OCI-LY7 (cell line): ENCODE results near the gene KCTD10. TPM values are rescaled to one million over a fixed set of nuclear protein-coding genes. Genes with fewer than 3 reads are reported as not detected.

Experiments used
- BruUV-seq: library from RNA; stranded (reverse); fragments of 400-500 nt; replicated peaks from 2 replicates; lab custom pipeline; 2021; lab: Mats Ljungman, UMichigan
- CTCF ChIA-PET: fragments of 300-600 bp; sonication (Branson Sonifier 250); formaldehyde crosslinking; loops from one replicate; lab custom pipeline; 2022; ENCODE audit warnings: antibody characterized with exemption; ENCODE audit not compliant: unreplicated experiment; lab: Charles Lee
- POLR2A ChIA-PET: fragments of 300-600 bp; sonication (Branson Sonifier 250); formaldehyde crosslinking; loops from one replicate; lab custom pipeline; 2022; ENCODE audit warnings: antibody characterized with exemption; lab: Charles Lee
- DNase-seq: peaks from one replicate; pipeline ENCODE4 v3.0.0-alpha.2; 2015; ENCODE audit warnings: low spot score
- H2AFZ ChIP-seq: fragments of 200-600 bp; sonication (generic), shearing (Covaris generic); 2 replicates; pipeline ENCODE4 v1.6.1; 2014; ENCODE audit warnings: mild to moderate bottlenecking, antibody characterized with exemption, low read length, moderate library complexity
- H3K27ac ChIP-seq: fragments of 200-600 bp; sonication (generic); 2 replicates; pipeline ENCODE4 v1.5.1; 2014; ENCODE audit warnings: mixed run types, low read depth, mild to moderate bottlenecking, moderate library complexity, low read length, inconsistent platforms; ENCODE audit not compliant: poor library complexity, severe bottlenecking
- H3K36me3 ChIP-seq: fragments of 200-600 bp; sonication (generic); 2 replicates; pipeline ENCODE4 v1.6.1; 2014; ENCODE audit warnings: mild to moderate bottlenecking, antibody characterized with exemption, low read length, moderate library complexity, mixed read lengths; ENCODE audit not compliant: insufficient read depth
- H3K4me1 ChIP-seq: fragments of 200-600 bp; sonication (generic); 2 replicates; pipeline ENCODE4 v1.5.1; 2014; ENCODE audit warnings: mild to moderate bottlenecking, low read length; ENCODE audit not compliant: insufficient read depth, poor library complexity, severe bottlenecking
- H3K4me2 ChIP-seq: fragments of 200-600 bp; sonication (generic); 2 replicates; pipeline ENCODE4 v1.6.1; 2014; ENCODE audit warnings: mild to moderate bottlenecking, low read length
- H3K4me3 ChIP-seq: fragments of 200-600 bp; sonication (generic); 2 replicates; pipeline ENCODE4 v1.5.1; 2014; ENCODE audit warnings: mild to moderate bottlenecking, low read depth, low read length; ENCODE audit not compliant: poor library complexity, severe bottlenecking
- H3K79me2 ChIP-seq: fragments of 200-600 bp; sonication (generic); 2 replicates; pipeline ENCODE4 v1.6.1; 2016; ENCODE audit warnings: low read depth, mild to moderate bottlenecking, low read length, moderate library complexity, mixed read lengths; ENCODE audit not compliant: insufficient read depth
- H3K9me2 ChIP-seq: fragments of 200-600 bp; sonication (generic); 2 replicates; pipeline ENCODE4 v1.6.1; 2016; ENCODE audit warnings: mild to moderate bottlenecking, low read length, mixed read lengths; ENCODE audit not compliant: insufficient read depth
- H3K9me3 ChIP-seq: fragments of 200-600 bp; sonication (generic); 2 replicates; pipeline ENCODE4 v1.6.1; 2014; ENCODE audit warnings: mild to moderate bottlenecking, mixed run types, low read length, mixed read lengths
- H4K20me1 ChIP-seq: fragments of 200-600 bp; sonication (generic); 2 replicates; pipeline ENCODE4 v1.6.1; 2014; ENCODE audit warnings: mild to moderate bottlenecking, antibody characterized with exemption, low read length, moderate library complexity, mixed read lengths; ENCODE audit not compliant: insufficient read depth
- CTCF ChIP-seq: fragments of 200-600 bp; sonication (generic); conservative IDR thresholded peaks from 2 replicates; pipeline ENCODE4 v1.5.1; 2014; ENCODE audit warnings: mild to moderate bottlenecking, antibody characterized with exemption, low read length, moderate library complexity, mixed read lengths
- EZH2phosphoT487 ChIP-seq: fragments of 200-600 bp; sonication (generic); IDR thresholded peaks from 2 replicates; pipeline ENCODE4 v1.6.1; 2018; ENCODE audit warnings: low read depth, borderline replicate concordance, mild to moderate bottlenecking, mixed run types, antibody characterized with exemption, low read length, moderate library complexity, mixed read lengths
- intact Hi-C: fragments of 100-400 bp; cut with micrococcal nuclease; formaldehyde crosslinking; loops from one replicate; pipeline ENCODE4 v1.10.0; 2022; ENCODE audit not compliant: unreplicated experiment
- total RNA-seq, 2 experiments: library from RNA; depleted of rRNA in 1 of 2; stranded (reverse); fragments of >200 nt in 1 of 2; shearing (Covaris generic) in 1 of 2; gene quantifications; 2 replicates each; pipeline ENCODE4 v1.2.3, GENCODE V29; 2014 to 2022

The KCTD10 gene
- total RNA-seq, 2 experiments from 2014 or later, result 28.1 to 45.7 TPM

DNA sequence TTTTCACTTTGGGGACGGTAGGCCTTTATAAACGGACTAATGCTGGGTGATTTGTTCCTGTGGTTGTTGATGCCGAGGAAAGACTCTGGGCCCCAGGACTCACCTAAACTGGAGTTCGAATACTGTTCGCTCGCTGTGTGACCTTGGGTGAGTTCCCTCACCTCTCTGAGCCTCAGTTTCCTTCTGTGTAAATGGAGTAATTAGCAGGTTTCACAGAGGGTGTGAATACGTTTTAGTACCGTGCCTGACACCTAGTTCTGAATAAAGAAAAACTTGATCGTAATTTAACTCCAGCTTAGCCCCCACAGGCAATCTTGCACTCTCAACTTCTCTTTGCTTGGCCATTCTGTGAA, 839 bp upstream of the KCTD10 start:
- no peaks in the 10 kb centered on the region for H3K9me2 ChIP-seq
- ChIA-PET POLR2A (interaction anchor here (0.6 to 1.3 kb wide), 2 partner anchors 17 to 31 kb away, joined by 3 read pairs; no protein-coding TSS in a partner anchor), CTCF (no interaction called here)
- H3K79me2 ChIP-seq, result peaks cover 48% of the 10 kb centered on the region
- H3K4me3 ChIP-seq, result peak overlapping the region; percentile 92
- H3K4me2 ChIP-seq, result peak overlapping the region; percentile 83
- H3K36me3 ChIP-seq, result no peaks in the 10 kb centered on the region
- TF ChIP-seq CTCF (no peak), EZH2phosphoT487 (no peak)
- H3K9me3 ChIP-seq, result no peaks in the 10 kb centered on the region
- peaks cover 8% of the 10 kb centered on the region; the same call in 1 of the 2 replicates for H4K20me1 ChIP-seq
- no peak for DNase-seq
- no peak overlapping the region for H3K27ac ChIP-seq
- BruUV-seq, result TSS peak; percentile 75
- peaks cover 22% of the 10 kb centered on the region for H3K4me1 ChIP-seq
- intact Hi-C loops, result no loop called here
- peak overlapping the region; percentile 60 for H2AFZ ChIP-seq

GRCh38 chr12:109476807-109477184, 304 bp downstream of the KCTD10 start:
- H3K9me2 ChIP-seq, result no peaks in the 10 kb centered on the region
- H3K27ac ChIP-seq, result no peak overlapping the region
- peaks cover 8% of the 10 kb centered on the region; the same call in 1 of the 2 replicates for H4K20me1 ChIP-seq
- H3K4me1 ChIP-seq, result peaks cover 22% of the 10 kb centered on the region
- BruUV-seq, result no TSS peak
- H3K36me3 ChIP-seq, result no peaks in the 10 kb centered on the region
- H3K4me3 ChIP-seq, result peak overlapping the region; percentile 92
- ChIA-PET CTCF (no interaction called here), POLR2A (no interaction called here)
- TF ChIP-seq EZH2phosphoT487, result no peak
- no peak for TF ChIP-seq CTCF
- peak overlapping the region; percentile 60; the same call in 1 of the 2 replicates for H2AFZ ChIP-seq
- no peaks in the 10 kb centered on the region for H3K9me3 ChIP-seq
- H3K79me2 ChIP-seq, result peaks cover 59% of the 10 kb centered on the region
- intact Hi-C loops, result no loop called here
- no peak for DNase-seq
- H3K4me2 ChIP-seq, result peak overlapping the region; percentile 83

- Histone ChIP-seq H3K9me3 (no peaks in the 10 kb centered on the region), H4K20me1 (peaks cover 8% of the 10 kb centered on the region; the same call in 1 of the 2 replicates), H3K36me3 (no peaks in the 10 kb centered on the region), H3K4me2 (peak overlapping the region; percentile 83), H2AFZ (peak overlapping the region; percentile 60; the same call in 1 of the 2 replicates), H3K4me1 (peaks cover 22% of the 10 kb centered on the region), H3K9me2 (no peaks in the 10 kb centered on the region), H3K4me3 (peak overlapping the region; percentile 92), H3K79me2 (peaks cover 59% of the 10 kb centered on the region), H3K27ac (no peak overlapping the region)
- CTCF ChIA-PET, result no interaction called here
- intact Hi-C loops, result no loop called here
- no TSS peak for BruUV-seq
- POLR2A ChIA-PET, result interaction anchor here (0.9 to 1.4 kb wide), 2 partner anchors 9 to 18 kb away, joined by 3 to 4 read pairs; no protein-coding TSS in a partner anchor
- TF ChIP-seq CTCF (no peak), EZH2phosphoT487 (no peak)
- peak; percentile 4 for DNase-seq
Measured at GRCh38 chr12:109475993-109476806, 900 bp downstream of the KCTD10 start.
